ENCODE data around the gene NR5A2. TPM values are rescaled to one million over a fixed set of nuclear protein-coding genes. Genes with fewer than 3 reads are reported as not detected.
A peak's percentile ranks its signal among the peaks of the same experiment; 100 is the strongest.

NR5A2 gene
- total RNA-seq, 2 donors from 2014 or later: 45.5 to 65.9 TPM

DNA sequence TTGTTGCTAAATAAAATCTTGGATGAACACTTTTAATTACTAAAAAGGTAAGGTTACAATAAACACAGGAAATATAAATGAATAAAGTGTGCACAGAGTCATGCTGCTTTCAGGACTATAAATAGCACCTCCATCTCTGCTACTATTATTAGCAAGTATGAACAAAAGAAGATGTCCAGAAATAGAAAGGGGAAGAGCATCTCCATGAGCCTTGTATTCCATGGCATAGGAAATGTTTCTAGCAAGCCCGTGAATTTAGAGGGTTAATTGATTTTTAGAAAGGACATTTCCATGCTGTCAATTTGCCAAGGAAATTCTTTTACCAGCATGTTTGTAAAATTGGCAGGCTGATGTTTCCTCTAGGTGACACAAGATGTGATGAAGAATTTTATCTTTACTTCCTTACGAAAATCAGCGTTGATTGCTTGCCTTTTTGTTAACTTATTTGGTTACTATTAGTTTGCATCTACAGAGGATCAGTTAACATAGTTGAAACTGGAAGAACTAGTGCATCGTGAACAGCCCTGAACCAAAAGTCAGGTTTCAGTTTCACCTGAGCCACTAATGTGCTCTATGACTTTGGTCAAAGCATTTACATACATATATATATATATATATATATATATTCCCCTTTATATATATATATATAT lies 45.3 kb downstream of the NR5A2 start:
- no peak for DNase-seq
- TF ChIP-seq, protein P1, sequence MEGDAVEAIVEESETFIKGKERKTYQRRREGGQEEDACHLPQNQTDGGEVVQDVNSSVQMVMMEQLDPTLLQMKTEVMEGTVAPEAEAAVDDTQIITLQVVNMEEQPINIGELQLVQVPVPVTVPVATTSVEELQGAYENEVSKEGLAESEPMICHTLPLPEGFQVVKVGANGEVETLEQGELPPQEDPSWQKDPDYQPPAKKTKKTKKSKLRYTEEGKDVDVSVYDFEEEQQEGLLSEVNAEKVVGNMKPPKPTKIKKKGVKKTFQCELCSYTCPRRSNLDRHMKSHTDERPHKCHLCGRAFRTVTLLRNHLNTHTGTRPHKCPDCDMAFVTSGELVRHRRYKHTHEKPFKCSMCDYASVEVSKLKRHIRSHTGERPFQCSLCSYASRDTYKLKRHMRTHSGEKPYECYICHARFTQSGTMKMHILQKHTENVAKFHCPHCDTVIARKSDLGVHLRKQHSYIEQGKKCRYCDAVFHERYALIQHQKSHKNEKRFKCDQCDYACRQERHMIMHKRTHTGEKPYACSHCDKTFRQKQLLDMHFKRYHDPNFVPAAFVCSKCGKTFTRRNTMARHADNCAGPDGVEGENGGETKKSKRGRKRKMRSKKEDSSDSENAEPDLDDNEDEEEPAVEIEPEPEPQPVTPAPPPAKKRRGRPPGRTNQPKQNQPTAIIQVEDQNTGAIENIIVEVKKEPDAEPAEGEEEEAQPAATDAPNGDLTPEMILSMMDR (IDR thresholded peaks at IDR 0.05): no peak
- H3K9me3 ChIP-seq: no peaks in the 10 kb centered on the region
- no peaks in the 10 kb centered on the region for H3K4me1 ChIP-seq
- H3K36me3 ChIP-seq: no peaks in the 10 kb centered on the region
- H3K9ac ChIP-seq (ENCODE audit: low read depth in 2 of 2, low read length in 2 of 2): no peak overlapping the region
- intact Hi-C loops (cut with DNase I): no loop called here
- no peak overlapping the region for H3K4me3 ChIP-seq
- H3K27ac ChIP-seq: no peak overlapping the region
- peaks cover 3% of the 10 kb centered on the region for H3K27me3 ChIP-seq

DNA sequence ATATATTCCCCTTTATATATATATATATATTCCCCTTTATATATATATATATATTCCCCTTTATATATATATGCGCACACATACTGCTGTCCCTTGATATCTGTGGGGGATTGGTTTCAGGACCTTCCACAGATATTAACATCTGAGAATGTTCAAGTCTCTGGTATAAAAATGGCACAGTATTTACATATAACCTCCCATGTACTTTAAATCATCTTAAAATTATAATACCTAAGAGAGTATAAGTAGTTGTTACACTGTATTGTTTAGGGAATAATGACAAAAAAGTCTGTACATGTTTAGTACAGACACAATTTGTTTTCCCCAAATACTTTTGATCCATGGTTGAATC lies 45.8 kb downstream of the NR5A2 start:
- no peak overlapping the region for H3K4me3 ChIP-seq
- no peak overlapping the region for H3K9ac ChIP-seq (ENCODE audit: low read depth in 2 of 2, low read length in 2 of 2)
- TF ChIP-seq, protein P1 (IDR thresholded peaks at IDR 0.05): no peak
- H3K36me3 ChIP-seq: no peaks in the 10 kb centered on the region
- no peak for DNase-seq
- H3K4me1 ChIP-seq: no peaks in the 10 kb centered on the region
- H3K27ac ChIP-seq: no peak overlapping the region
- peaks cover 3% of the 10 kb centered on the region for H3K27me3 ChIP-seq
- intact Hi-C loops (cut with DNase I): no loop called here
- no peaks in the 10 kb centered on the region for H3K9me3 ChIP-seq

DNA sequence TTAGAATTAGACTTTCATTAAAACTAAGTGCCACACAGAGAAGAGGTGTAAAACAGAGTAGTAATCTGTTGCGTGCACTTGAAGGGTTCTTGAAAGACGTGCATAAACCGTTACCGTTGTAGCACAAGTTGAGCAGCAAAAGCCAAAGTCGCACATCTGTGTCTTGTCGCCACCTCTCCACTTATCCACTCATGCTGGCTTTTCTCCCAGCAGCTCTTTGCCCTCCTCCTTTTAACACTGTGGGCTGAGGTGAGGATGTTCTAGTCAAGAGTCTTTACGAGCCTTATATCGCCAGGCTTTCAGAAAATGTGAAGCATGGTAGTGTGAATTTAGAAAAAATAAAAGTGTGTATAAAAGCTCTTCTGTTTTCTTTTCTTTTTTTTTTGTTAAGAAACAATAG lies 48.0 kb downstream of the NR5A2 start:
- no peaks in the 10 kb centered on the region for H3K4me1 ChIP-seq
- TF ChIP-seq, protein P1 (IDR thresholded peaks at IDR 0.05): no peak
- no peak overlapping the region for H3K4me3 ChIP-seq
- intact Hi-C loops (cut with DNase I): no loop called here
- DNase-seq: no peak
- H3K27ac ChIP-seq: no peak overlapping the region
- peaks cover 3% of the 10 kb centered on the region for H3K27me3 ChIP-seq
- H3K36me3 ChIP-seq: no peaks in the 10 kb centered on the region
- no peak overlapping the region for H3K9ac ChIP-seq (ENCODE audit: low read depth in 2 of 2, low read length in 2 of 2)
- H3K9me3 ChIP-seq: no peaks in the 10 kb centered on the region

DNA sequence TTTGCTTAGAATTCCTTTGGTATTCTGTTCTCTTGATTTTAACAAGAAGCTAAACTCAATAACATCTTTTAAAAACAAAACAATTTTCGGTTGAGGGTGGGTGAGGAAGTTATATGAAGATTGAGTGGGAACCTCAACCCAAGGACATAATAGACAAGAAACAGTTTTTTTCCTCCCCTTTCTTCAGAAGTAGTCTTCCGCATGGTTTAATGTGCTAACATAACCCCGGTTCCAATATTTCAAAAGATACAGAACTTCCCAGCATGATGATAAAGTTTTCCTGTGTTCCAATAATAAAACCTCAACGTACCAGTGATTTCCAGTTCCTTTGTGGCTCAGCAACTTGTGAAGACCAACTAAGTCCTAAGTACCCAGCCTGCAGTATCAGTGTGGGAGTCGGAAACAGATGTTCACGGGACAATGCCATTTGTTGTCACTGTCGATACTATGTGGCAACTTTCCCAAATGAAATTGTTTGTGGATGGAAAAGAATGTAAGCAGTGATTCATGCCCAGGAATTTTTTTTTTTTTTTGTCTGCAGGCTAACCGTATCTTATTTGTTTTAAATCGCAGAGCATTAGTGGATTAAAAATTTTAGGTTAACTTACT lies 48.5 kb downstream of the NR5A2 start:
- Histone ChIP-seq H3K9ac (ENCODE audit: low read depth in 2 of 2, low read length in 2 of 2) (no peak overlapping the region), H3K36me3 (no peaks in the 10 kb centered on the region), H3K4me1 (no peaks in the 10 kb centered on the region), H3K27me3 (peaks cover 3% of the 10 kb centered on the region), H3K4me3 (no peak overlapping the region), H3K9me3 (no peaks in the 10 kb centered on the region), H3K27ac (no peak overlapping the region)
- intact Hi-C loops (cut with DNase I): no loop called here
- peak; percentile 23 for DNase-seq
- TF ChIP-seq, protein P1 (IDR thresholded peaks at IDR 0.05): no peak

DNA sequence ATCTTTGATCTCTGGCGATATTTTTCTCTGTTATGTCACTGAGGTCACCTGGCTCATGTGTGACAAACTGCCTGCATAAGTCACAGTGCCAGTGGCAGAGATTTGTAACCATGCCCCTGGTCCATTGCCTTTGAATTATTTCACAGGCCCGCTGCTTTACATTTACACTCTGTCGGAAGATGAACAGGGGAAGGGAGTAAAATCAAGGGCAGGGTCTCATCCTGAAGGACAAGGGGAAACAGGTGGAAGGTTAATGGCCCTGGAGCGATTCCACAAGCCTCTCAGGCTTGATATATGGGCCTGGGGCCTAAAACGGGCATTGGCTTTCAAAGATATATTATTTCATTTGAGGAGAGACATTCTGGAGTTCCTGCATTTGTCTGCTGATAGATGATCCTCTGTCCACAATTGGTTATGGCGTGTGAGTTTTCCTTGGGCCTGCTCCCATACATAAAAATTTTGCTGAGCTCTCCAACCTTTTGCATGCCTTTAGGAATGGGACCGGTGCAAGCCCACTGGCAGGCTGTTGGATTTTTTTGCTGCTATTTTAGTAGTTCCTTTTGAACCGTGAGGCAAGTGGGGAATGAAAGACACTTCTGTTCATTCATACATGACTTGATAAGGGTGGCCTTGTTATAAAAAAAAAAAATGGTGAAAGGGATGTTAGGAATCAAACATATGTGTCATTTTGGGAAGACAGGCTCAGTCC lies 51.9 kb downstream of the NR5A2 start:
- H3K9me3 ChIP-seq: no peaks in the 10 kb centered on the region
- DNase-seq: no peak
- H3K4me3 ChIP-seq: no peak overlapping the region
- H3K4me1 ChIP-seq: no peaks in the 10 kb centered on the region
- TF ChIP-seq, protein P1 (IDR thresholded peaks at IDR 0.05): no peak
- intact Hi-C loops (cut with DNase I): no loop called here
- H3K36me3 ChIP-seq: no peaks in the 10 kb centered on the region
- no peak overlapping the region for H3K27ac ChIP-seq
- H3K9ac ChIP-seq (ENCODE audit: low read depth in 2 of 2, low read length in 2 of 2): no peak overlapping the region
- no peaks in the 10 kb centered on the region for H3K27me3 ChIP-seq

All from colonic mucosa (tissue), 4 donors.